Neural progenitor cell (in vitro differentiated cells): ENCODE measurements around the gene GAL3ST2. TPM values are rescaled to one million over a fixed set of nuclear protein-coding genes. Genes with fewer than 3 reads are reported as not detected.

Experiments
- DNase-seq: peaks from one replicate; pipeline ENCODE4 v3.0.0-alpha.2; 2016; ENCODE audit warnings: low spot score
- H2AFZ ChIP-seq: fragments of 200-600 bp; sonication (generic); replicated peaks from 2 replicates; pipeline ENCODE4 v1.6.1; 2016; ENCODE audit warnings: antibody characterized with exemption
- H3F3A ChIP-seq: fragments of 200-600 bp; sonication (generic); 2 replicates; pipeline ENCODE4 v1.6.1; 2016; ENCODE audit warnings: antibody characterized with exemption, low read depth
- H3K27ac ChIP-seq: fragments of 200-600 bp; sonication (generic); 2 replicates; pipeline ENCODE4 v1.5.1; 2016; ENCODE audit warnings: mild to moderate bottlenecking
- H3K27me3 ChIP-seq: fragments of 200-600 bp; sonication (generic); 2 replicates; pipeline ENCODE4 v1.6.1; 2016; ENCODE audit warnings: mild to moderate bottlenecking, moderate library complexity
- H3K36me3 ChIP-seq: fragments of 200-600 bp; sonication (generic); 2 replicates; pipeline ENCODE4 v1.5.1; 2016
- H3K4me1 ChIP-seq: fragments of 200-600 bp; sonication (generic); 2 replicates; pipeline ENCODE4 v1.6.1; 2016; ENCODE audit warnings: mixed run types
- H3K4me2 ChIP-seq: fragments of 200-600 bp; sonication (generic); 2 replicates; pipeline ENCODE4 v1.6.1; 2016
- H3K4me3 ChIP-seq: fragments of 200-600 bp; sonication (generic); 2 replicates; pipeline ENCODE4 v1.5.1; 2016
- H3K79me2 ChIP-seq: fragments of 200-600 bp; sonication (generic); 2 replicates; pipeline ENCODE4 v1.6.1; 2016; ENCODE audit warnings: low read depth
- H3K9ac ChIP-seq: fragments of 200-600 bp; sonication (generic); 2 replicates; pipeline ENCODE4 v1.6.1; 2016
- H3K9me3 ChIP-seq: fragments of 200-600 bp; sonication (generic); 2 replicates; pipeline ENCODE4 v1.5.1; 2016; ENCODE audit warnings: low read depth
- H4K20me1 ChIP-seq: fragments of 200-600 bp; sonication (generic); 2 replicates; pipeline ENCODE4 v1.6.1; 2016; ENCODE audit warnings: low read depth
- H3K27ac Mint-ChIP-seq: 3 replicates; pipeline ENCODE4 v1.8.0; 2021; ENCODE audit warnings: mixed read lengths
- H3K27me3 Mint-ChIP-seq: 2 replicates; pipeline ENCODE4 v1.8.0; 2022; ENCODE audit warnings: low read depth, mild to moderate bottlenecking, inconsistent platforms, moderate library complexity, mixed read lengths; ENCODE audit not compliant: insufficient read depth
- H3K36me3 Mint-ChIP-seq: 3 replicates; pipeline ENCODE4 v1.8.0; 2021; ENCODE audit warnings: mixed read lengths
- H3K4me1 Mint-ChIP-seq: 3 replicates; pipeline ENCODE4 v1.8.0; 2021; ENCODE audit warnings: mixed read lengths
- H3K4me3 Mint-ChIP-seq: 3 replicates; pipeline ENCODE4 v1.8.0; 2021; ENCODE audit warnings: mild to moderate bottlenecking, moderate library complexity, mixed read lengths
- H3K9me3 Mint-ChIP-seq: 3 replicates; pipeline ENCODE4 v1.8.0; 2020; ENCODE audit warnings: mixed read lengths
- CTCF ChIP-seq: fragments of 200-600 bp; sonication (generic); IDR thresholded peaks from 2 replicates; pipeline ENCODE4 v1.5.1; 2017; ENCODE audit warnings: antibody characterized with exemption, mild to moderate bottlenecking
- EZH2 ChIP-seq: fragments of 200-600 bp; sonication (generic); IDR thresholded peaks from 2 replicates; pipeline ENCODE4 v1.6.1; 2017; ENCODE audit warnings: antibody characterized with exemption, mild to moderate bottlenecking, moderate library complexity
- EZH2phosphoT487 ChIP-seq: fragments of 200-600 bp; sonication (generic); IDR thresholded peaks from 2 replicates; pipeline ENCODE4 v1.6.1; 2017; ENCODE audit warnings: antibody characterized with exemption
- total RNA-seq: library from RNA; depleted of rRNA; stranded (reverse); fragments of >200 nt; gene quantifications from 2 replicates; pipeline ENCODE4 v1.2.3, GENCODE V29; 2015; ENCODE audit warnings: low replicate concordance

The GAL3ST2 gene
- total RNA-seq, 1 donor from 2014 or later = not detected

DNA sequence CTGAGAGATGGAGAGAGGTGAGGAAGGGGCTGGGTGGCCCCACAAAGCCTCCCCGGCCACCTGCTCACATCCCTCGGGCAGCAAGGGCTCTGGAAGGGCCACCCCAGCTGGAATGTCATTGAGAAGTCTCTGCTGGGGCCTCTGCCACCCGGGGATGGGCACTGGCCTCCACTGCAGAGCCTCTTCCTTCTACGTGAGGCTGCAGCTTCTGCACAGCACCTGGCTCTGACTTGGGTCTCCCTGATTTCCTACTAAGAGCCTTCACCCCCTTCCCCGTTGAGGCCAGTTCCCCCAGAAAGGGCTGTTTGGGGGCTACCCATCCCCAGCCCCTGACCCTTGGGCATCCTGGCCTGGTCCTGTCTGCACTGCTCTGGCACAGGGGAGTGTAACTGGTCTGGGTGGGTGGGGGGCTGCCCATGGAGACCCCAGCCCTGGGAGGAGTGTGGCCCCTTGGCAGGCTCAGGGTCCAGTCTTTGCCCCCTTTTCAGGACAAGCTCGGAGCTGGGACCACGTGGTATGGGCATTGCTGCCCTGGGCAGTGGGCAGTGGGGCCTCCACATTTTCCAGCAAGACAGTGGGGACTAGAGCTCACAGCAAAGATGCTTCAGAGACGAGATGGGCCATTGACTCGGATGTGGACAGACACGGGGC, 76.5 kb downstream of the GAL3ST2 start:
- Mint-ChIP-seq H3K4me1 (peaks cover 8% of the 10 kb centered on the region), H3K36me3 (no peaks in the 10 kb centered on the region), H3K27me3 (peaks cover 3% of the 10 kb centered on the region), H3K27ac (no peak overlapping the region), H3K9me3 (no peaks in the 10 kb centered on the region), H3K4me3 (no peak overlapping the region)
- H3K79me2 ChIP-seq = no peaks in the 10 kb centered on the region
- no peak overlapping the region for H3K4me2 ChIP-seq
- no peaks in the 10 kb centered on the region for H3K9me3 ChIP-seq
- no peak for DNase-seq
- no peak overlapping the region for H3K9ac ChIP-seq
- no peaks in the 10 kb centered on the region for H3K27me3 ChIP-seq
- H4K20me1 ChIP-seq = no peaks in the 10 kb centered on the region
- H3F3A ChIP-seq = no peaks in the 10 kb centered on the region
- H3K36me3 ChIP-seq = no peaks in the 10 kb centered on the region
- H2AFZ ChIP-seq = no peak overlapping the region
- TF ChIP-seq EZH2 (no peak), EZH2phosphoT487 (no peak), CTCF (no peak)
- H3K27ac ChIP-seq = no peak overlapping the region
- peaks cover 5% of the 10 kb centered on the region for H3K4me1 ChIP-seq
- no peak overlapping the region for H3K4me3 ChIP-seq

Other genes starting within 250 kb of the GAL3ST2 start
- gene BOK, start 218.1 kb upstream of the GAL3ST2 start, total RNA-seq = 2.0 and 5.5 TPM in 2 replicates
- 25.6 and 43.2 TPM in 2 replicates for gene THAP4, start 139.7 kb upstream of the GAL3ST2 start, total RNA-seq
- gene ATG4B, start 139.1 kb upstream of the GAL3ST2 start, total RNA-seq = 80.7 and 114 TPM in 2 replicates
- 43.4 and 59.9 TPM in 2 replicates for gene DTYMK, start 90.0 kb upstream of the GAL3ST2 start, total RNA-seq
- gene ING5, start 74.8 kb upstream of the GAL3ST2 start, total RNA-seq = 38.2 and 49.0 TPM in 2 replicates
- 3.5 and 15.4 TPM in 2 replicates for gene D2HGDH, start 42.2 kb upstream of the GAL3ST2 start, total RNA-seq
- 1.2 TPM in 1 of 2 replicates, not detected in the other for gene NEU4, start 32.4 kb downstream of the GAL3ST2 start, total RNA-seq
- gene PDCD1, start 82.1 kb downstream of the GAL3ST2 start, total RNA-seq = not detected in 2 replicates
- gene RTP5, start 92.9 kb downstream of the GAL3ST2 start, total RNA-seq = not detected in 2 replicates